Activated CD8-positive, alpha-beta memory T cell treated with anti-CD3 and anti-CD28 coated beads for 48 hours (primary cell): ENCODE results near the gene B3GALT5.

ENCODE experiments used
- DNase-seq, 3 experiments: peaks; one replicate each; pipeline ENCODE4 v3.0.0-alpha.2; 2020; ENCODE audit warnings: low read depth in 2 of 3, low spot score in 2 of 3

B3GALT5 gene

DNA sequence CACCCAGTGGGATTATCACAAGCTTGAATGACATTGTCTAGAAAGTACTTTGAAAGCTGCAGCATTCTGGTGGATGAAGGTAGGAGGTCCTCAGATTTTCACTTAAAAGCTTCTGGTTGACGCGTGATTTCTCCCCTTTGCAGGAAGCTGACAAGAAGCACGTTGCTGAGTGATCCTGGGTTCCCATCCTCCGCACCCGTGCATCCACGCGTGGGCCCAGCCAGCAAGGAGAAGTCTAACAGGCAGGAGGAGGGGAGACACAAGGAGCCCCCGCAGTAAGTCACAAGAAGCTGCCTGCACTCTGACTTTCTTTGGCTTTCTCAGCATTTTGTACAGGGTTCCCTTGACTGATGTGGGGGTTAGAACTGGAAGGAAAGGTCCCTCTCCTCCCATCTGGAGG lies 7.8 kb upstream of the B3GALT5 start:
- DNase-seq: no peak

DNA sequence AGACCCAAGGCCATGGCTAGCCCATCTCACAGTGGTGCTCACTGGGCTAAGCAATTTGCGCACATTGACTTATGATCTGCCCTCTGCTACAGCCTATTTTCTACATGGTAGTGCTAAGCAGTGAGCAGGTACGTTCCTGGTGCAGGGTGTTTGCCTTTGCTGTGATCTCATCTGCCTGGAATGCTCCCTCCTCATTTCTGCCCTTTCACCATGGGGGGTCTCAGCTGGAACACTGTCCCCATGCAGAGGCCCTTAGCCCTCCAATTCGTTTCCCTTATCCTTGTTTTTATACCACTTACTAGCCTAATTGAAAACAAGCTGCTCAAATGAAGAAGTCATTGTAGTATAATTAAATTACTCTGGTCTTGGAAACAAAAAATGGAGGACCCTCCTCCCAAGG lies 2.0 kb upstream of the B3GALT5 start:
- no peak for DNase-seq

DNA sequence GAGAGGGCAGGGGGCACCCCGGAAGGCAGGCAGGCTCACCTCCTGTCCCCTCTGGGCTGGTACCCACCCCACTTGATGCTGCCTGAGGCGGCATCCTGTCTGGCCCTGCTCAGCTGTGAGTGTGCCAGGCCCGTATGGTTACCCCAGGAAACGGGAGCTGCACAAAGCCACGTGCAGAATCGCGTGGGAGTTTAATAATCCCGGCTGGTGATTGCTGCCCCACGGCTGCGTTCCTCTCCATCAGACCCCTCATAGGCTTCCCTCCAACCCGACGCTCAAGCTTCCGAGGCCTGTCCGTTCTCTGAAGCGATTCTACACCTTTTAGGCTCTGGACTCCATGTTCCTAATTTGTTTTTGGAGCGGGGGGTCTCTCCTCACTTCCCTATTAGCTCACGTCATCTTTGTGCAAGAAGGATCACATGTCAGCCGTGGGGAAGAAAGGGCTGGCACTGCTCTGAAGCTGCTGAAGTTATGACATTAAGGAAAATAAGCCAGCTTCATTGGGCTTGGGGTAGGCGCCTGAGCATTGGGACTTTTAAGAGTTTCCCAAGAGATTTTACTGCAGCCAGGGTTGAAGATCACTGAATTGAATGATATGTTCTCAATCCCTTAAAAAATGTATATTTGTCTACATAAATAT lies 1.1 kb upstream of the B3GALT5 start:
- DNase-seq: no peak

DNA sequence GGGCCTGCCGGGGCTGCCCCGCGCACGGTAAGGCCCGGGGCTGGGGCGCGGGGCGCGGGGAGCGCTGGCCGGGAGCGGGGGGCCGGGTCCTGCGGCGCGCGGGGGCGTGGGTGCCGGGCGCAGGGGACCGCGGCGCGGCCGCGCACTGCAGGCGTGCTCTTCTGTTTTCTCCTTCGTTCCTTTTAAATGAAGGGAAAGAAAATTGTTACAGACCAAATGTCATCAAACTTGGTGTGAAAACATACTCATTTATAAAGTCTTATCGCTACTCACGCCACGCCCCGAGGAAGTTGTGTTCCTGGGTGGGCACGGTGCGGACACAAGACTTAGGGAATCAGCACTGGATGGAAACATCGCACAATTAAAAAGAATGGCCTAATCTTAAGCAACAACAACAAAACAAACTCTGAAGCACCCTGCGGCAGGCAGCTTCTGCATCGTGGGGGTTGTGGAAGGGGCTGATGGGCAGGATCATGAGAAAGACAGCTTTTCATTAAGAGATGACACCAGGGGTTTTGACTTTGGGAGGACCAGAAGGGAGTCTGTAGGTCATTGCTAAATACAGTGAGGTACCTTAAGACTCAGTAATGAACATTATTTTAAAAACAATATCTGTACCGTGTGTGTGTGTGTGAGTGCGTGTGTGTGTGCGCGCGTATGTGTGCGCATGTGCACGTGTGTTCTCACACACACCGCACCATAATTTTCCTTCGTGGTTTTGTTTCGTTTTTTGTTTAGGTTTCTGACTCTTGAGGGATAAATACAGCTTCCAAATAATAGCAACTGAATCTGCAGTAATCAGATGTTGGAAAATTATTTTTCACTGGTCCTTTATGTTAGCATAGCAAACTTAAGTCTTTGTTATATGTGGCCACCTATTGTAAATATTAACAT lies 548 bp downstream of the B3GALT5 start:
- DNase-seq: no peak

DNA sequence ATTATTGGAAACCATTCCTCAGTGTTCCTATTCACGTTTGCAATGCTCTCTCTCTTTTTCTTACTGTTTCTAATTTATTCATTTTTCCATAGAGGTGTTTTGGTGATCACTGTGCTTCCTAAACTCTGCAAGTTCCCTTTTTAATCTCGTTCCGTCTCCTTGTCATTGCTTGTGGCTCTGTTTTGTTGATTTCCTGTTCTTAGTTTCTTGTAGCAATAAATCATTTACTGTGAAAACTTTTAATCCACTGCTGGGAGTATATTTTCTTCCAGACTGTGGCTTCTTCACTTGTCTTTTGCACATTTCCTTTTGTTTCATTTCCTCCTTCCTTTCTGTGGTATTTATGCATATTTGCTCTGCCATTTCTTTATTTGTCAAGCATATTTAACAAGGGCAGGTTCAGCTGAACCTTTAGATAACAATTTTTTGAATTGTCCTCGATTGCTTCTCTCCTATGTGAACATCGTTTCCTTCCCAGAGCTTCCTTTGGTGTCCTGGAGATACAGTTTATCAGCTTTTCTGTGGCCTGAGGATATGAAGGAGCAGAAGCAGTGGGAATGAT lies 3.6 kb downstream of the B3GALT5 start:
- no peak for DNase-seq

DNA sequence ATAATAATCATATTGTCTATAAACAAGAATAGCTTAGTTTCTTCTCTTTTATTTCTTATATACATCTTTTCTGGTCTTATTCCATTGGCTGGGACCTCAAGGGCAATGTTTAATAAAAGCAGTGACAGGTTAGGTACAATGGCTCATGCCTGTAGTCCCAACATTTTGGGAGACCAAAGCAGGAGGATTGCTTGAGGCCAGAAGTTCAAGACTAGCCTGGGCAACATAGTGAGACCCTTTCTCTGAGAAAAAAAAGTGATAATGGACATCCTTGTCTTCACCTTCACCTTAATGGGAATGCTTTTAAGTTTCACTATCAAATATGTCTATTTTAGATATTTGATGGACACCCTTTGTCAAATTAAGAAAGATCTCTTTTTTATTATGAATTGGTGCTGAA lies 8.1 kb downstream of the B3GALT5 start:
- DNase-seq: no peak

DNA sequence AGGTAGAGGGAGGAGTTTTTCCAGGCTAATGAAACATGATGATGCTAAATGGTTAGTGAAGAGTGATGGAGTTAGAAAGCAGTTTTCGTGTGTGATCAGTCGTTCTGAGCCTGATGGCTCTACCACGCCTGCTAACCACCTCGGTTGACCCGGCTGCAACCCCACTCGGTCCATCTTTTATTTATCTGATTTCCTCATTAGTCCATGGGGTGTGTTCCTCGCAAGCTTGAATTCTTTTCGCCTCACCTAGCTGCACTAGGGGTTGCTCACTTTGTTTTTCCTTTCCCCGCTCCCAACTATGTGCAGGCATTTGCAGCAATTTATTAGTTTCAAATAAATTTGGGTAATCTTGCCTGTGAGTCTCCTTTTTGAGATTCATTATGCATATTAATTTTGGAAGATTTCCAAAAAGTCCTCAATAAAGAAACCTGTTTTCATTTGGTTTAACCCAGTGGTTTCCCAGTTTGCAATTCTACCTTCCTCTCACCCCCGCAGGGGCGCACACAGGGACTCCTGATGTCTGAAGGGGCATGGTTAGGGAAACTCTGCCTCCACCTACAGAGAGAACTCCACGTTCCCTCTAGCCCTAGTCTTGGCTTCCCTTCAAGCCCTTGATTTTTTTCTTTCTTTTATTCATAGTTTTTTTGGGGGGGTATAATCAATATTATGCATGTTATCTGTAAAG lies 12.6 kb downstream of the B3GALT5 start:
- DNase-seq: no peak

DNA sequence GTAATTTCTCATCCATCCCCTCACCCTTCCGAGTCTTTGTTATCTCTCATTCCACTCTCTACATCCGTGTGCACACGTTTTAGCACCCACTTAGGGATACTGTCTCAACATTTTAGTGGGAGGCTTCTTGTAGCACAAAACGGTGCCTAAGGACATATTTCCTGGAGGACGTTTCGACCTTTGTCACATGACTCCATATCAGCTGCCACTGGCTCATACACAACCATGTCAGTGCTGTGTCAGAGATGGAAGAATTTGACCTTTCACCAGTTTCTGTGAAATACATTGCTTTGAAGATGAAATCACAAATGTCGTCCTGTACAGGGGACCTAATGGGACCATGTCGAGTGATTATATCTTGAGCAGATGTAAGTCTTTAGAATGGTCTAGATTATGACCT lies 15.6 kb downstream of the B3GALT5 start:
- DNase-seq: no peak

DNA sequence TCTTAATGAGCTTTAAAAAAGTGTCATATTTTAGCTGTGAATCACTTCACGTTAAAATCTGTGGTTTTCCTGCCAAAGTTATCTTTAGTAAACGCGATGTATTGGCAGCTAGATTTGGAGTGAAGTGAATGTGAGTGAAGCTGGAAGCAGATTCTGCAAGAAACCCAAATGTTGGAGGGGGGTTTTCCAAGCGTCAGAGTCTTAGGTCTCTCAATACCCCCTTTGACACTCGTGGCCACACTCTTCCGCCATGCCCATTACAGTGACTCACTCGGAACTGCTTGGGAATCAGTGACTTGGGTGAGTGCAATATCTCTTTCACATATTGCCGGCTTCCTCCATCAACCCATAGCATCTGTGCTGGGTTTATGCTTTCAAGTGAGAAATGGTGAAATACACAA lies 17.5 kb downstream of the B3GALT5 start:
- no peak for DNase-seq

DNA sequence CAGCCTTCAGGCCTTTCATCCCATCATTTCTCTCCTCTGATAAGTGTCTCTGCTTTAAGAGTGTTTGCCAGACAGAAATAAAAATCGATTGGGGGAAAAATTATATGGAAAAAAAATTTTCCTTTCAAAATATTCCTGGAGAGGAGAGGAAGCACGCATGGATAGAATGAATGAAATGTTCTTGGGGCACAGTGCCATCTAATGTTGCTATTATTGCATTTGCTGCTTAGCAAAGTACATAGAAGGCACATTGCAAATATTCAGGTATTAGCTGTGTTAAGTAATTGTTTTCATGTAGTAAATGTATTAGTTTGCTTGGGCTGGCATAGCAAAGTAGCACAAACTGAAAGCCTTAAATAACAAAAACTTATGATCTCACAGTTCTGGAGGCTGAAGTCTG lies 18.1 kb downstream of the B3GALT5 start:
- DNase-seq: no peak

DNA sequence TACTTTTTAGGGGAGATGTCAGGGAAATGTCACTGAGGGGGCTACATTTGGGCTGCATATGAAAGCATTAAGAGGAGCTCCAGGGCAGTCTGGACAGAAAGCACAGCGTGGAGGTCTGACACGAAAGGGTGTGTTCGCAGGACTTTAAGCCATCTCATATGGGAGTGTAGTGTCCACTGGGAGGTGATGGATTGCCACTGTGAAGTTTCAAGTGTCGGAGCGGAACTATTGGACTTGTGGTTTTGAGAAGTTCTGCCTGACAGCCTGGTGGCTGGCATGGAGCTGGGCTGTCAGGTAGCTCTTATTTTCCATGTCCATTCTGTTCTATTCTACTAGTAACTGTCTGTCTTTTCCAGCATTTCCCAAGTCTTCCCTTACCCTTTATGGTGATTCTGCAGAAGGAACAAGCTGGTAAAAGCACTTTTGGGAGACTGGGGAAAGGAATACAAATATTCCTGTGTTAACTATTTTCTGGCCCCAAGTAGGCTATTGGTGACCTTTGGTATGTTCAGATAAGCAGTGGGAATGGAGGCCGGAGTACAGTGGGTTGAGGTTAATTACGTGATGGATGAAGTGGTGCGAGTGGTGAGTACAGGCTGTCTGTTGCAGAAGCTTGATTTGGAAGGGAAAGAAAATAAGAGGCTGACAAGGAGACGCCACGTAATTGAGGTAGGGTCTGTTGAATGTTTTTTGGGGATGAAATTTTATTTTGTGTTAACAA lies 19.3 kb downstream of the B3GALT5 start:
- no peak for DNase-seq

DNA sequence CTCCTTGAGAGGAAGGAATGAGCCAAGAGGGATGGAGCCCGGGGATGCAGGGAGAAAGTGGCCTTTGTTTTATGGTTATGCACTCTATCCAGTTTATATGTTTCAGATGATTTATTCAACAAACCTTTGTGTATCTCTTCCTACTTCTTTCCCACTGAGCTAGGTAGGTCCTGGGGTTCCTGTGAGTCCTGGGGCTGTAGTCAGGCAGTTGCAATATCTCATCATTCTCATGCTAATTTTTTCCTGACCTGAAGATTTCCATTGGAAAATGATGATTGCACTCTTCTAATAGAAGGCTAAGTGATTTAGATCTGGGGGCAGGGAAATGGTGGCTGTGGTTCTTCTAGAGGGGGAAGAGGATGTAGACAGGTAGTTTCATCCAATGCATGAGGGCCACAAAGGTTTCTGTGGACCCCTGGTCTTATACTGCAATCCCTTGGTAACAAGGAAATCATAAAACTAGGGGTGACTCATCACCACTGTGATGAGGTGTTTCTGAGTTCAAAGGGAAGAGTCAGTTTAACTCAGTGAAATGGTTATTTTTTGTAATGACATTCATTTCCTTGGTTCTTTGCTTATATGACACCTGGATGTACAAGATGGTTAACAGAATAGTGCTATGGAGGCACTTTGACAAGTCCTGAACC lies 20.2 kb downstream of the B3GALT5 start:
- no peak for DNase-seq

DNA sequence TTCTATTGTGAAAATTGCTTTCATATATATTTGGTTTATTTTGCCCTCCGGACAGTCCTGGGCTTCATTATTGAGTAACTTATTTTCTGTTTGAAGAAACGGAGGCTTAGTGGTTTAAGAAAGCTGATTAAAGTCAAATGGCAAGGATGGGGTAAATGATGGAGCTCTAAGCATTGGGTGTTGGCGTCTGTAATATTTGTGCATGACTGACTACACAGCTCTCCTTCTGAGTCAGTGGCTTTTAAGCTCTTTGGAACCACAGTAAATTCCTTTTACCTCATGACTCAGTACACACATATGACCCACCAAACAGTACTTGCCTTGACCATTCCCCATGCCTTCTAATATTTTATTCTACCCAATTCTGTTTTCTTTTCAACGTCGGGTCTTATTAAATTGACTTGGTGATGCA lies 21.0 kb downstream of the B3GALT5 start:
- no peak for DNase-seq

DNA sequence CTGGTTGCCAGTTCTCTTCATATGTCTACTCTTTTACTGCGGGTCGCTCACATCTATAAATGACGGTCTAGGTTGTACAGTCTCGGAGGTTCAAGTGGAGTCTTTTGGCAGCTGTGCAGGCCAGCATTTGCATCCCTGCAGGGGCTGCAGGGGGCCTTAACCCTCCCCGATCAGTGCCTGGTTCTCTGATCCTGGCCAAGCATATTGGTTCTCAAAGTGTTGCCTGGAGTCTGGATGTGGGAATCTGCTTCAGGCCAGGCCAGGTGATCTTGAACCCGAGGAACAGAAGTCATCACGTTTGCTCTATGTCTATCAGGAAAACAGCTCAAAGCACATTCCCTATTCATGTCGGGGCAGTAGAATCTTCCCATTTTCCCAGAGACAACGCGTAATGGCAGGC lies 21.8 kb downstream of the B3GALT5 start:
- DNase-seq: no peak

DNA sequence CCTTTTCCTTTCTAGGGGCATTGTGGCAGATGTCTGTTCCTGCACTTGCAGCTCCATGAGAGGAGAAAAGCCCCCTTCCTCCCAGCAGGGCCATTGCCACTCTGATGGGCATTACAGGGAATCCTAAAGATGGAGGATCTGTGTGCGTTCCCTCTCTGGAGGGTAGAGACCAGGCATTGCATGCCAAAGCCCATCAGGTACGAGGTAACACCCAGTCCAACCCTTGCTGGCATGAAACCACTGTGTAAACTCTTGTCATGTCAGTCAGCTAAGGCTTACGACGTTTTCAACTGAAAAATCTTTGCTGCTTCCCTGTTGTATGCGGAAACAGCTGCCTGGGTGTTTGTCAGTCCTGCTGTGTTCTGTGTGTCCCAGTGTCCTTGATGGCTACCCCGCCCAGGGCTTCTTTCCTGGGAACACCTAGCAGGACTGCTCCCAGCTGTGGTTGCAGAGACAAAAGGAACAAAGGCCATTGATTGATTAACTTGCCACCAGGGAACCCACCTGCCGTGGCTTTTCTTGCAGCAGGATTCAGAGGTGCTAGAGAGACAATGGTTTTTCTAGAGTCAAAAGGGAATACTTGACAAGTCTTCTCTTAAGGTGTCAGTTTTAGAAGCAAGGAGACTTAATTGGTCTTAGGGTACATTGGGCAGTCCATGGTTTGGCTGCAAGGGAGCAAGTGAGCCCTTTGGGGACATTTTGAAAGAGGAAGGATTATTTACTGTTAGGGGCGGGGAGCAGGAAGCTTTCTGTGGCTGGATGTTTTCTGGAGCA lies 24.6 kb downstream of the B3GALT5 start:
- no peak for DNase-seq

DNA sequence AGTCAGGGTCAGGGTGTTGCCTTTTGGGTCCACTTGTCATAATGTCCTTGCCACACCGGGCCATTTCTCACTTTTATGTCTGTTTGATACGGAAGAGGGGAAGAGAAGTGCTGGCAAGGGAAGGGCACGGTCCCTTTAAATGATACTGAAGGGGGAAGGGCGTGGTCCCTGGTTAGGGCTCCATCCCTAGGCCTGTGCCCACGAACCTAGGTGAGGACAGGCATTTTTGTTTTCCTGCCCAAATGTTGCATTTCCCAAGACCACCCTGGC lies 25.2 kb downstream of the B3GALT5 start:
- DNase-seq: no peak

DNA sequence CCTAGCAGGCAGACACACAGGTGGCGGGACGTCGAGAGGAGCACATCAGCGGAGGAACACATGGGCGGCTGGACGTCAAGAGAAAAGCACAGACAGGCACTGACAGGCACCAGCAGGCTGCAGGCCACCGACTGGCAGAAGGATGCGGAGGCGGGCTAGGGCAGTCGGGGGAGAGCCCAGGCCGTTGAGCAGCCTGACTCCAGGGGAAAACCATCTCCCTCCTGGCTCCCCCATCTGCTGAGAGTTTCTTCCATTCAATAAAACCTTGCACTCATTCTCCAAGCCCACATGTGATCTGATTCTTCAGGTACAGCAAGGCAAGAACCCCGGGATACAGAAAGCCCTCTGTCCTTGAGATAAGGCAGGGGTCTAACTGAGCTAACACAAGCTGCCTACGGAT lies 25.5 kb downstream of the B3GALT5 start:
- DNase-seq: no peak

DNA sequence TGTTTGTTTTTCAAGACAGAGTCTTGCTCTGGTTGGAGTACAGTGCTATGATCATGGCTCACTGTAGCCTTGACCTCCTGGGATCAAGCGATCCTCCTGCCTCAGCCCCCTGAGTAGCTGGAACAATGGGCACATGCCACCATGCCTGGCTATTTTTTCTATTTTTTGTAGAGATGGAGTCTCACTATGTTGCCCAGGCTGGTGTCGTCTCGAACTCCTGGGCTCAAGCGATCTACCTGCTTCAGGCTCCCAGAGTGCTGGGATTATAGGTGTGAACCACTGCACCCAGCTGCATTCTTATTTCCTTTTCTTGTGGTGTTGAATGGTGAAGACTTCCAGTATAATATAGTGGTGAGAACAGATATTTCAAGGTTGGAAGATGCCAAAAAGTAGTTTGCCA lies 28.0 kb downstream of the B3GALT5 start:
- DNase-seq: no peak

DNA sequence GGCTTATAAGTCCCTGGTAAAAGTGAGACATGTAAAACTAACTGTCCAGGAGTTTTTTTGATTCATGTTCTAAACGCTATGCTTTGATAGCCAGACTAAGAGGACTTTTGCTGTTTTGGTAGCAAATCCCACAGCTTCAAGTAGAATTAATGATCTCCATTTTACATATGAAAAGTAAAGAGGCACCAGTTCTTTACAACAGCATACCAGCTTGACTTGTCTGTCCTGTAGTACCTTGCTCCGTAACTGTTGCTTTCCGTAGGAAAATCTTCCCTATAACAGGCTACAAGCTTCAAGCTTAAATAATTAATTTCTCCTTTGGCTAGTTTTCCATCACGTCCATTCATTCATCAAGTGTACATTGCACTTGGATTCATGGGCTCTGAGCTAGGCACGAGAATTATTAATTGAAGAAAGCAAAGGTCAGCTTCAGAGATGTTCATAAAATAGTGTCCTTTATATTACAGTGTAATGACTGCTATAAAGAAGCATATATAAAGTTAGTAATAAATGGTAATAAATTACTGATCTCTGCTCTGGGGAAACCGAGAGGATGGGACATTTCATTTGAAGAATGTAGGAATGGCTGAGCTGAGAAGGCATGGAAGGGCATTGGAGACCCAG lies 29.2 kb downstream of the B3GALT5 start:
- no peak for DNase-seq

DNA sequence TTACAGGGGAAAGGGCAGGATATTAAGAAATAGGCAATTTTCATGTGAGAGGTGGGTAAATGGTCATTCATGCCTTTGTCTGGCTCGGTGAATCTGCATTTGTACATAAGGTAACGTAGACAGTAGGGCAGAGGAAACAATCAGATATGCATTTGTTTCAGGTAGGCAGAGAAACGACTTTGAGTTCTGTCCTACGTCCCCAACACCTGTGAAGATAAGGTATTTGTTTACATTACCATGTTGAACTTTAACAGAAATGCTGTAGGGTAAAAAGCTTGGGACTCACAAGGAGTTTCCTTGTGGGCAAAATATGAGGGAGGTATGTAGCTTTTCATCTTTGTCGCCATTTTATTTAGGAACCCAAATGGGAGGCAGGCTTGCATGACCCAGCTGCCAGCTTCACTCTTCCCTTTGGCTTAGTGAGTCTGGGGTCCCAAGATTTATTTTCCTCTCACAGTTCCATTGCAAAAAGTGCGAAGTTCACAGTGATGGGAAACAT lies 31.4 kb downstream of the B3GALT5 start:
- no peak for DNase-seq
